ENCODE measurements around the gene ERC2.

The ERC2 gene

DNA sequence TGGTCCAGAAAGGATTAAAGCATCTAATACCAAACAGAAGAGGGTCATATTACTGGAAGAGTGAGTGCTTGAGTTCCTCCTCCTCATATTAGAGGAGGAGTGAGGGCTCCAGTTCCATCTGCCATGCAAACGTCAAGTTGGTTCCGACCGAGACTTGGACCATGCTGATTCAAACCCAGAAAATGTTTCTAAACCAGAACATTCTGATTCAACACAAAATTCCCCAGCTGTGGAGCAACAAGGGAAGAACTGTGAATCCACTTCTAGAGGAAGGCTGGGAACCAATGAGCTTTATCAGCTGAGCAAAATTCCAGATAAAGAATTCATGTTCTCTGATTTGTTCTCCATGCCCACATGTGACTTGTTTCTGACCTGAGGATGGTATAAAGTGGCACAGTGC, 845.5 kb downstream of the ERC2 start:
- no peak for DNase-seq

GRCh38 chr3:55622116-55622515, 846.2 kb downstream of the ERC2 start:
- DNase-seq: no peak

- no peak for DNase-seq
Observed at GRCh38 chr3:55621648-55622047, 846.6 kb downstream of the ERC2 start.

- DNase-seq: no peak
Observed at GRCh38 chr3:55621026-55621422, 847.2 kb downstream of the ERC2 start.

DNA sequence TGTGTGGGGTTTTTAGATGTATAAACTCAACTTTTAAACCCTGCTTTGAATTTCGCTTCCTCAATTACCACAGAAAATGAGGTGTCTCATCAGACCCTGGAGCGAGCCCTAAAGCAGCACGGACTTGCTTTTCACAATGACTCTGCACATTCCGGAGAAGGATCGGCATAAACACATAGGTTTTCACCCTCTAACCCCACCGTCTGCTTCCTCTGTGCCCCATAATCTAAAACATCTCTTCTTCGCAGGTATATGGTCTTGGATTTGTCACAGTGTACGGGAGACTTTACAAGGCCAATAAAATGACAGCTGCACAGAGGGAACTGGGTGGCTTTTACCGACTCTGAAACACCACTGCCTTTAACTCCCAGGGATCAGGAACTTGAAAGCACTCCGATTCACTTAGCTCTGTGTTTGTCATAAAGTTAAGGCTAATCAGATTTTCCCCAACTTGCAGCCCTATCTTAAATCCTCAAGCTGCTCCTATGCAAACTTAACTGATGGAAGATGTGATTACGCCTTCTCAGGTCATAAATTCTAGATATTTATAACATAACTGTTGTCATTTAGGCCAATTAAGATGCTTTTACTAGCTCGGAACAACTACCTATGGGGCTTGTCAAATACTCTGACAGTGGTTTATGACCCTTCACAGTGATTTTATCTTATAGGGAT, 847.8 kb downstream of the ERC2 start:
- DNase-seq: no peak

- DNase-seq: no peak
Observed at GRCh38 chr3:55619046-55619808, 849.0 kb downstream of the ERC2 start.

GRCh38 chr3:55617385-55617784, 850.9 kb downstream of the ERC2 start:
- DNase-seq: no peak

- DNase-seq: no peak
Observed at GRCh38 chr3:55616803-55617202, 851.5 kb downstream of the ERC2 start.

- DNase-seq: no peak
Observed at GRCh38 chr3:55615694-55616295, 852.5 kb downstream of the ERC2 start.

DNA sequence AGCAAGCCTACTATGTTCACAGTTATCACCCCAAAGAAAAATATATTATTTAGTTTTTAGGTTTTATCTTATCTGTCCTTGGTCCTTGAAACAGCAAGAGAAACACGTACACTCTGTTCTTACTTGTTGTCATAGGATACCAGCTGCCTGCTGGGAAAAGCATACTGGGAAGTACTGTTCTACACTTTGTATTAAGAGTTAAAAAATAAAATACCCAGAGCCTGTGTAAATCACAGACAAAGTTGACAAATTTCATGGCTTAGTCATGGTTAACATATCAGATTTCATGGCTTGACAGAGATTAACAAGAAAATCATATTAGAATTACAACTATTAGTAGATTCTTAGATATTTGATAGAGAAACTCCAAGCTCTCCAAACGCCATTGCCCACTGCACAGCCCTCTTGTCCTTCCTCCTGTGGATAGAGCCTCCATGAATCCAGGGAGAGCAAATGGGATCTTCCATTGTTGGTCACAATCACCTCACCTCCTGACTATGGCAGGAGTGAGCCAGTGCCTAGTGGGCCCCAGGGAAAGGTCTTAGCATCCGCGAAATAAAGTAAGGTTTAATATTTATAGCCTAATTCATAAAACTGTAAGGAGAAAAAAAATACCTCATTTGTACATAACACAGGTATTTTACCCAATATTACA, 853.1 kb downstream of the ERC2 start:
- no peak for DNase-seq

DNA sequence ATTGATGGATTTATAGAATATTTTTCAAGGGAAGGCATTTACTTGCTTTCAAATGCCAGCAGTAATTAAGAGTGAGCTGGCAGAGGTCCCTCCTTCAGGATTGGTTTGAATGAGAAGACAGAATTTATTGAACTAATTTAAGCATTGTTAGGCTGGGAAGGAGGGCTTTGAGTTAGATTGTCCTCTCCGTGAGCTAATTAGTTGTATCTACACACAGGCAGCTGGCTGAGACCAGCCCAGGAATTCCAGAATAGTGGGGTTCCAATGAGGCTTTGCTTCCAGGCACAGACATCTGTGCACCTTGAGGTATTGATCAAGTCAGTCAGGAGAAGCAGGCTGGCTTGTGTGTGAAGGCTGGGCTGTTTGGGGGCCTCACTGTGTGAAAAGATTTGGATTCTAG, 857.1 kb downstream of the ERC2 start:
- DNase-seq: no peak

- DNase-seq: no peak
Observed at GRCh38 chr3:55609230-55609827, 858.9 kb downstream of the ERC2 start.

- no peak for DNase-seq
Observed at GRCh38 chr3:55608301-55608937, 859.8 kb downstream of the ERC2 start.

DNA sequence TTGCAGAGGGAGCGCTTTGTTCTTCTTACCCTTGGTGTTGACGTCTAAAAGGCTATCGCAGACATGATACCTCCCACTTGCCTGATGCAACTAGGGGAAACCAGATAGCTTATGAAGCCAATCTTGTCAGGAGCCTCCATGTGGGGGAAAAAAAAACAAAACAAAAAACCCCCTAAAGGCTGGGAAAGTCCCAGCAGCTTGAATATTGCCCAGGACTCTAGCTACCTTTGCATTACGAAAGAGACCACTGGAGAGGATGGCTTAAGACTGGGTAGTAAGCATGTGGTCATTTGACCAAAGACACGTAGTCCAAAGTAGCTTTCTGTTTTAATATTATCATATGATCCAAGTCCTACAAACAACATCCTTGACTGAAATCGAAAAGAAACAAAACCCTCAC, 860.4 kb downstream of the ERC2 start:
- no peak for DNase-seq

DNA sequence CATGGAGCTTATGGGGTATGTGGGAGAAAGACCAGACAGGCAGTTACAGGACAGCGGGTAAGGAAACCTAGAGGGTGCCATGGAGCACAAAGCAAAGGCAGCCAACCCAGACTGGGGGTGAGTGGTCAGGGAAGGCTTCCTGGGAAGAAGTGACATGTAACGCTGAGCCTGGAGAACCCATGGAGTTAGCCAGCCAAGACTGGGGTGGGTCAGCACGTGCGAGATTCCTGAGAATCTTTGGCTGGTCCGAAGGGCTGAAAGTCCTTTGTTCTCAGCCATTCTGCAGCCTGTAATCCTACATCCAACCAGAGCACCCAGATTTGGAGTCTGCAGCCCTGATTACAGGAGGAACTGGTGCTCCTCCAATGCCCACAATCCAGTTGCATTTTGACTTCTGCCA, 861.1 kb downstream of the ERC2 start:
- DNase-seq: no peak

- no peak for DNase-seq
Observed at GRCh38 chr3:55605443-55606236, 862.6 kb downstream of the ERC2 start.

DNA sequence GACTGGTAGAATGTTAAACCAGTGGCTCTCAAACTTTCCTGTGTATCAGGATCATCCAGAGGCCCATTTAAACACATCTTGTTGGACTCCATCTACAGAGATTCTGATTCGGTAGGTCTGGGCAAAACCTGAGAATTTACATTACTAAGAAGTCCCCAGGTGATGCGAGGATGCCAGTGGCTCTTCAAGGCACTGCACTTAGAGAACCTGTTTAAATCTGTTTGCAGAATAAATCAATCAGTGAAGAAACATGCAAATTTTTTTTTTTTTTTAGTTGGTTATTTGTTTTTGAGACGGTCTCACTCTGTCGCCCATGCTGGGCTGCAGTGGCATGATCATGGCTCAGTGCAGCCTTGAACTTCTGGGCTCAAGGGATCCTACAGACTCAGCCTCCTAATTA, 863.4 kb downstream of the ERC2 start:
- no peak for DNase-seq

- DNase-seq: no peak
Observed at GRCh38 chr3:55604402-55604801, 863.9 kb downstream of the ERC2 start.

DNA sequence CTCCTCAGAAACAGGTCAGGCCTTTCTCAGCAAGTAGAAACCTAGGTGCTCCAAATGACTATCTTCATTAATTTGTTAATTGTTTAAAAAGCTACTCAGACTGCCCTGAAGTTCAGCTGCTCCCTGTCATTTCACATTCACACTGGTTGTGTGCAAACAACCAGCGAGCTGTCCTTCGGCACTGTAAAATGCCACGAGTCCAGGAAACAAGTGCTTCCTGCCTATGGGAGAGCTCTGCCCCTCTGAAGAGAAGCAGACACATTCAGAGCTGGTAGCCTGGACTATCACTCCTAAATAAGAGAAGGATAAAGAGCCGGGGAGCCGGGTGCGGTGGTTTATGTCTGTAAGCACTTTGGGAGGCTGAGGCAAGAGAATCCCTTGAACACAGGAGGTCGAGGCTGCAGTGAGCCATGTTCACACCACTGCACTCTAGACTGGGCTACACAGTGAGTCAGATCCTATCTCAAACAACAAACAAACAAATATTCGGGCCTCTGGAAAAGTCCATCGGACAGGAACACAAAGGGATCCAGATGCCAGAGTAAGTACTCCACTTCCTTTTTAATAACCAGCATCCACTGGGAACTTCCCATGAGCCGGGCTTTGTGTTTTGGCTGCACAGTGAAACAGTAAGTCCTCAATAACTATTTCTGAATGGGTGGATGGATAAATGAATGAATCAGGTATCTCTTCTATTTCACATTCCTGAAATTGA, 866.7 kb downstream of the ERC2 start:
- no peak for DNase-seq

DNA sequence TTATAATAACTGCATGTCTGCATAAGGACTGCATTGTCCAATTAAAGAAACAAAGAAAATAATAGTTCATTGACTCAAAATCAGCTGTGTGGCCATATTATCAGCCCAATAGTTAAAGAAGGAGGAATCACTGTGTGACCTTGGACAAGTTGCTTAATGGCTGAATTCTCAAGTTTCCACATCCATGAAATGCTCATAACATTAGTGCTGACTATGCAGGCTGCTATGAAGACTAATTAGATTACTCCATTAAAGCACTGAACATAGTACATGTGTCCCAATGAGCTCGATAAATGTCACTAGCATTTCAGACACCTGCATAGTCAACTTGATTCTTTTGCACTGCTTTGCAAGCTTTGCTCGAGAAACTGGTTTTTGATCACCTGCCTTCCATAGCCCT, 870.0 kb downstream of the ERC2 start:
- DNase-seq: no peak

GRCh38 chr3:55597641-55598040, 870.6 kb downstream of the ERC2 start:
- no peak for DNase-seq

Data from hematopoietic multipotent progenitor cell treated with erythropoietin and hydrocortisone succinate and interleukin-3 and kit ligand, for 6 days (in vitro differentiated cells).